ENCODE data around the gene OAS2.

GRCh38 chr12:112937741-112938719 lies 40.3 kb upstream of the OAS2 start, which contains the start of gene OAS3:
- TF ChIP-seq CTCF (IDR thresholded peaks at IDR 0.05; ENCODE audit: insufficient read depth, low read depth, low read length) = no peak
- TF ChIP-seq EZH2 (IDR thresholded peaks at IDR 0.05; ENCODE audit: insufficient read depth, low read length) = no peak
